Tibial nerve (tissue), 3 donors: Measurements from ENCODE around the gene SPATA13.

Experiments used
- CTCF ChIP-seq, 5 experiments: fragments of 200-600 bp in 3 of 5; fragments of 450-650 bp in 2 of 5; sonication (generic) in 3 of 5; IDR thresholded peaks; one replicate each; pipeline ENCODE4 v1.5.1; 2016 to 2019; ENCODE audit warnings: antibody characterized with exemption in 5 of 5, mild to moderate bottlenecking in 3 of 5, moderate library complexity in 2 of 5
- POLR2A ChIP-seq, 2 donors: fragments of 450-650 bp; IDR thresholded peaks; one replicate each; pipeline ENCODE4 v1.6.1; 2017; ENCODE audit warnings: antibody characterized with exemption in 2 of 2, mild to moderate bottlenecking in 2 of 2, moderate library complexity in 2 of 2

- TF ChIP-seq CTCF (IDR thresholded peaks at IDR 0.05): no peak
- TF ChIP-seq POLR2A (IDR thresholded peaks at IDR 0.05): no peak
These were observed 144.1 kb downstream of the SPATA13 start for GRCh38 chr13:24304620-24305019.
